ENCODE data around the gene PRKAR1B. TPM values are rescaled to one million over a fixed set of nuclear protein-coding genes. Genes with fewer than 3 reads are reported as not detected.

Gene PRKAR1B
- total RNA-seq, 1 experiment from 2014 or later, result 14.1 TPM

- no peak overlapping the region for H3K4me2 ChIP-seq (ENCODE audit: low read length)
- no peaks in the 10 kb centered on the region for H3K4me1 ChIP-seq (ENCODE audit: control insufficient read depth in 1 of 2, insufficient read depth in 2 of 2, low read length in 2 of 2)
- no peaks in the 10 kb centered on the region for H3K79me2 ChIP-seq (ENCODE audit: insufficient read depth, low read length)
- TF ChIP-seq YY1 (IDR thresholded peaks at IDR 0.05; ENCODE audit: extremely low read depth, insufficient replicate concordance, low read depth, low read length) (no peak), SIN3A (IDR thresholded peaks at IDR 0.05; ENCODE audit: low read depth) (no peak), RAD21 (IDR thresholded peaks at IDR 0.05; ENCODE audit: low read depth) (no peak), MAX (IDR thresholded peaks at IDR 0.05) (no peak), EZH2 (IDR thresholded peaks at IDR 0.05) (no peak), SRF (IDR thresholded peaks at IDR 0.05; ENCODE audit: low read depth) (no peak)
- ChIA-PET RAD21 (ENCODE audit: low non-redundant PET in 1 of 2, low total read pairs in 2 of 2, uncharacterized antibody in 2 of 2, unreplicated experiment in 2 of 2) (no interaction called here), CTCF (no interaction called here), POLR2A (no interaction called here)
- intact Hi-C loops (cut with micrococcal nuclease), result no loop called here
- no peaks in the 10 kb centered on the region for H3K36me3 ChIP-seq (ENCODE audit: control insufficient read depth in 1 of 2, insufficient read depth in 2 of 2, low read length in 2 of 2)
- DNase-seq (ENCODE audit: low read depth, low spot score) (no peak), ATAC-seq (no peak)
- H3K27me3 ChIP-seq (ENCODE audit: insufficient read depth, low read length), result no peaks in the 10 kb centered on the region
- H3K9ac ChIP-seq (ENCODE audit: low read length), result no peak overlapping the region
- H4K20me1 ChIP-seq (ENCODE audit: insufficient read depth), result no peaks in the 10 kb centered on the region
- H3K9me3 ChIP-seq (ENCODE audit: control insufficient read depth in 1 of 2, insufficient read depth in 1 of 2, low read depth in 1 of 2, low read length in 2 of 2), result no peaks in the 10 kb centered on the region
- H3K9me2 ChIP-seq (ENCODE audit: insufficient read depth), result no peaks in the 10 kb centered on the region
- no TSS peak for BruUV-seq (replicated peaks)
- no peak overlapping the region for H3K4me3 ChIP-seq (replicated peaks in 1 of 2; ENCODE audit: low read depth in 1 of 2, low read length in 2 of 2)
- H2AFZ ChIP-seq (ENCODE audit: low read depth, low read length, poor library complexity, severe bottlenecking), result no peak overlapping the region
- no peak overlapping the region for H3K27ac ChIP-seq (ENCODE audit: low read depth, low read length)
These were observed 126.0 kb downstream of the PRKAR1B start for GRCh38 chr7:601036-601594.

GRCh38 chr7:600149-601035, 126.7 kb downstream of the PRKAR1B start:
- H3K4me1 ChIP-seq (ENCODE audit: control insufficient read depth in 1 of 2, insufficient read depth in 2 of 2, low read length in 2 of 2), result no peaks in the 10 kb centered on the region
- RAD21 ChIA-PET (ENCODE audit: low non-redundant PET in 1 of 2, low total read pairs in 2 of 2, uncharacterized antibody in 2 of 2, unreplicated experiment in 2 of 2), result no interaction called here
- H3K27ac ChIP-seq (ENCODE audit: low read depth, low read length), result no peak overlapping the region
- POLR2A ChIA-PET, result no interaction called here
- H2AFZ ChIP-seq (ENCODE audit: low read depth, low read length, poor library complexity, severe bottlenecking), result no peak overlapping the region
- CTCF ChIA-PET, result no interaction called here
- H4K20me1 ChIP-seq (ENCODE audit: insufficient read depth), result no peaks in the 10 kb centered on the region
- H3K79me2 ChIP-seq (ENCODE audit: insufficient read depth, low read length), result no peaks in the 10 kb centered on the region
- intact Hi-C loops (cut with micrococcal nuclease), result no loop called here
- TF ChIP-seq EZH2 (IDR thresholded peaks at IDR 0.05) (no peak), EZH2phosphoT487 (IDR thresholded peaks at IDR 0.05; ENCODE audit: borderline replicate concordance) (no peak), CTCF (IDR thresholded peaks at IDR 0.05 in 2 of 3, conservative IDR thresholded peaks at IDR 0.05 in 1 of 3; ENCODE audit: borderline replicate concordance in 1 of 3, insufficient read depth in 1 of 3, low read depth in 2 of 3, low read length in 2 of 3) (no peak), ZNF274 (IDR thresholded peaks at IDR 0.05; ENCODE audit: low read depth, low read length) (no peak)
- H3K27me3 ChIP-seq (ENCODE audit: insufficient read depth, low read length), result no peaks in the 10 kb centered on the region
- DNase-seq (ENCODE audit: low read depth, low spot score) (no peak), ATAC-seq (no peak)
- H3K9me3 ChIP-seq (ENCODE audit: control insufficient read depth in 1 of 2, insufficient read depth in 1 of 2, low read depth in 1 of 2, low read length in 2 of 2), result no peaks in the 10 kb centered on the region
- no peak overlapping the region for H3K4me3 ChIP-seq (replicated peaks in 1 of 2; ENCODE audit: low read depth in 1 of 2, low read length in 2 of 2)
- no TSS peak for BruUV-seq (replicated peaks)
- no peaks in the 10 kb centered on the region for H3K9me2 ChIP-seq (ENCODE audit: insufficient read depth)
- H3K36me3 ChIP-seq (ENCODE audit: control insufficient read depth in 1 of 2, insufficient read depth in 2 of 2, low read length in 2 of 2), result no peaks in the 10 kb centered on the region
- H3K9ac ChIP-seq (ENCODE audit: low read length), result no peak overlapping the region
- H3K4me2 ChIP-seq (ENCODE audit: low read length), result no peak overlapping the region

All from HCT116 (cell line).